ENCODE data around the gene ZBTB20.
A peak's percentile ranks its signal among the peaks of the same experiment; 100 is the strongest.

ZBTB20 gene

GRCh38 chr3:114867359-114867758 lies 279.7 kb downstream of the ZBTB20 start:
- no peak for DNase-seq (ENCODE audit: low spot score)
- in situ Hi-C loops (cut with MboI; ENCODE audit: low pct_unique_long_range_greater_than_20kb, low sequenced_read_pairs, unreplicated experiment): no loop called here
- TF ChIP-seq CTCF (IDR thresholded peaks at IDR 0.05; ENCODE audit: extremely low read depth, insufficient read depth, missing control alignments): no peak

- TF ChIP-seq CTCF (IDR thresholded peaks at IDR 0.05; ENCODE audit: extremely low read depth, insufficient read depth, missing control alignments): no peak
- in situ Hi-C loops (cut with MboI; ENCODE audit: low pct_unique_long_range_greater_than_20kb, low sequenced_read_pairs, unreplicated experiment): no loop called here
- DNase-seq (ENCODE audit: low spot score): no peak
Observed at GRCh38 chr3:114866430-114866829, 280.7 kb downstream of the ZBTB20 start.

- no peak for TF ChIP-seq CTCF (IDR thresholded peaks at IDR 0.05; ENCODE audit: extremely low read depth, insufficient read depth, missing control alignments)
- DNase-seq (ENCODE audit: low spot score): no peak
- in situ Hi-C loops (cut with MboI; ENCODE audit: low pct_unique_long_range_greater_than_20kb, low sequenced_read_pairs, unreplicated experiment): no loop called here
Observed at GRCh38 chr3:114864970-114865369, 282.1 kb downstream of the ZBTB20 start.

- in situ Hi-C loops (cut with MboI; ENCODE audit: low pct_unique_long_range_greater_than_20kb, low sequenced_read_pairs, unreplicated experiment): no loop called here
- DNase-seq (ENCODE audit: low spot score): peak; percentile 9
- TF ChIP-seq CTCF (IDR thresholded peaks at IDR 0.05; ENCODE audit: extremely low read depth, insufficient read depth, missing control alignments): no peak
Observed at GRCh38 chr3:114863848-114864247, 283.2 kb downstream of the ZBTB20 start.

- DNase-seq (ENCODE audit: low spot score): no peak
- TF ChIP-seq CTCF (IDR thresholded peaks at IDR 0.05; ENCODE audit: extremely low read depth, insufficient read depth, missing control alignments): no peak
- in situ Hi-C loops (cut with MboI; ENCODE audit: low pct_unique_long_range_greater_than_20kb, low sequenced_read_pairs, unreplicated experiment): no loop called here
Observed at GRCh38 chr3:114861666-114862065, 285.4 kb downstream of the ZBTB20 start.

GRCh38 chr3:114860531-114860930 lies 286.6 kb downstream of the ZBTB20 start:
- no peak for DNase-seq (ENCODE audit: low spot score)
- TF ChIP-seq CTCF (IDR thresholded peaks at IDR 0.05; ENCODE audit: extremely low read depth, insufficient read depth, missing control alignments): no peak
- in situ Hi-C loops (cut with MboI; ENCODE audit: low pct_unique_long_range_greater_than_20kb, low sequenced_read_pairs, unreplicated experiment): no loop called here

- in situ Hi-C loops (cut with MboI; ENCODE audit: low pct_unique_long_range_greater_than_20kb, low sequenced_read_pairs, unreplicated experiment): no loop called here
- TF ChIP-seq CTCF (IDR thresholded peaks at IDR 0.05; ENCODE audit: extremely low read depth, insufficient read depth, missing control alignments): no peak
- no peak for DNase-seq (ENCODE audit: low spot score)
Observed at GRCh38 chr3:114858329-114858728, 288.8 kb downstream of the ZBTB20 start.
